SK-N-MC (cell line): Measurements from ENCODE around the gene TRPM2.

ENCODE experiments used
- EZH2 ChIP-seq: fragments of 200-600 bp; sonication (generic); IDR thresholded peaks from one replicate; pipeline ENCODE4 v1.6.1; 2017; ENCODE audit warnings: antibody characterized with exemption
- FOXP2 ChIP-seq: optimal IDR thresholded peaks from 2 replicates; pipeline ENCODE3; 2011; ENCODE audit warnings: mild to moderate bottlenecking, moderate library complexity; ENCODE audit not compliant: insufficient read depth; ENCODE audit errors: extremely low read length, control extremely low read depth
- POLR2AphosphoS5 ChIP-seq: IDR thresholded peaks from 2 replicates; pipeline ENCODE4 v1.6.1; 2012; ENCODE audit warnings: mild to moderate bottlenecking, low read depth, low read length, borderline replicate concordance

DNA sequence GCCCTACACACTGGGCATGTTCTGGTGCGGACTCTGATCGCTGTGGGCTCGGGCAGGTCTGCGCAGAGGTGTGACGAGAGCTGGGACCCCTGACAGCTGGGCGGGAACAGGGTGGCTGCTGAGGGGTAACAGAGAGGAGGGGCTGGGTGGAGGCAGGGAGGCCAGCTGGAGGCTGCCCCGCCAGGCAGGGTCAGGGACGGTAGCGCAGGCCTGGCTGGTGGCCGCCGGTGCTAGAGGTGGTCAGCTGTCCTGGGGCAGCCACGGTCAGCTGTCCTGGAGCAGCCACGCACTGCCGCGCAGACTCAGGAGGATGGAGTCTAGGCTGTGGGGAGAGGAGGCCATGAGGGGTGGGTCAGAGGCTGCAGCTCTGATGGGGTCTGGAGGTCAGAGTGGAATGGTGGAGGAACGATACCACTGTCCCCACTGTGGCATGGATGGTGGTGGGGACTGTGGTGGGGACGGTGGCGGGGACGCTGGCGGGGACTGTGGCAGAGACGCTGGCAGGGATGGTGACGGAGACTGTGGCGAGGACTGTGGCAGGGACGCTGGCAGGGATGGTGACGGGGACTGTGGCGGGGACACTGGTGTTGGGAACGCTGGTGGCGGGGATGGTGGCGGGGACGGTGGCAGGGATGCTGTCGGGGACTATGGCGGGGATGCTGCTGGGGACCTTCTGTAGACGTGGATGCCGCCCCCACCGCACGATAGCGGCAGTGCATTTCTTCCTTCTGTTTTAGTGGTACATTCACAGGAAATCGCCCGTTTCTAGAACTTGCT lies 80.6 kb downstream of the TRPM2 start:
- no peak for TF ChIP-seq EZH2
- no peak for TF ChIP-seq POLR2AphosphoS5
- no peak for TF ChIP-seq FOXP2
